GM13976 (cell line): Measurements from ENCODE around the gene THOC1.

Source experiments
- DNase-seq: peaks from one replicate; pipeline ENCODE4 v3.0.0; 2012; ENCODE audit warnings: low spot score
- CTCF ChIP-seq: IDR thresholded peaks from 2 replicates; pipeline ENCODE4 v1.5.1; 2012; ENCODE audit warnings: borderline replicate concordance, mild to moderate bottlenecking; ENCODE audit not compliant: insufficient read depth; ENCODE audit errors: extremely low read depth, missing control alignments, control extremely low read depth
- in situ Hi-C: fragments of 300-500 bp; cut with MboI; formaldehyde crosslinking; loops from one replicate; pipeline ENCODE4 v1.12.0; 2022; ENCODE audit warnings: low sequenced_read_pairs, mixed read lengths, inconsistent platforms; ENCODE audit not compliant: unreplicated experiment

THOC1 gene

GRCh38 chr18:191725-192124 is 76.1 kb downstream of the THOC1 start:
- in situ Hi-C loops: no loop called here
- TF ChIP-seq CTCF: no peak
- no peak for DNase-seq

- in situ Hi-C loops: no loop called here
- DNase-seq: no peak
- no peak for TF ChIP-seq CTCF
These were observed 78.6 kb downstream of the THOC1 start for GRCh38 chr18:189254-189653.

GRCh38 chr18:183769-184168 is 84.1 kb downstream of the THOC1 start:
- DNase-seq: no peak
- no peak for TF ChIP-seq CTCF
- in situ Hi-C loops: no loop called here

GRCh38 chr18:181711-182110 is 86.1 kb downstream of the THOC1 start:
- in situ Hi-C loops: no loop called here
- no peak for TF ChIP-seq CTCF
- DNase-seq: no peak

GRCh38 chr18:179499-179898 is 88.3 kb downstream of the THOC1 start:
- DNase-seq: no peak
- TF ChIP-seq CTCF: no peak
- in situ Hi-C loops: no loop called here

- in situ Hi-C loops: no loop called here
- DNase-seq: no peak
- TF ChIP-seq CTCF: no peak
These were observed 95.5 kb downstream of the THOC1 start for GRCh38 chr18:172361-172760.
